ENCODE results near the gene TFF1. TPM values are rescaled to one million over a fixed set of nuclear protein-coding genes. Genes with fewer than 3 reads are reported as not detected.

TFF1 gene
- total RNA-seq, 4 donors from 2014 or later: not detected

DNA sequence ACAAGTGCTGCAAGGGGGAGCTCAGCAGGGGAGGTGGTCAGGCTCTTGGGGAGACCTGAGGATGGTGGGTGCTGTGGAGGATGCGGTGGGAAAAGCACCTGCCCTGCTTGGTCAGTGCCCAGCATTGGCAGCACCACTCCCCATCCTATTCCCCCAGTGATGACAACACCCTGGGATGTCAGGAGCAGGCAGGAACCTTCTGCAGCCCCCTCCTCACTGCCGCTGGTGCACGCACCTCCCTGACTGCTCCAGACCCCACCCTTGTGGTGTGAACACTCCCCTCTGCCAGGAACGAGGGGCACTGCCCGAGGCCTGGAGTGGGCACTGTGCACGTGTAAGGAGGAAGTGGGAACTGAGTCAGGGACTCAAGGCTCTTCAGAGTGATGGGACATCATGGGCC is 17.0 kb upstream of the TFF1 start:
- Histone ChIP-seq H3K27me3 (no peaks in the 10 kb centered on the region), H3K4me1 (peaks cover 5 to 20% of the 10 kb centered on the region in 2 donors), H3K27ac (no peak overlapping the region), H3K4me3 (replicated peaks in 1 of 3) (no peak overlapping the region), H3K9me3 (no peaks in the 10 kb centered on the region), H3K36me3 (no peaks in the 10 kb centered on the region)
- TF ChIP-seq, protein P1, sequence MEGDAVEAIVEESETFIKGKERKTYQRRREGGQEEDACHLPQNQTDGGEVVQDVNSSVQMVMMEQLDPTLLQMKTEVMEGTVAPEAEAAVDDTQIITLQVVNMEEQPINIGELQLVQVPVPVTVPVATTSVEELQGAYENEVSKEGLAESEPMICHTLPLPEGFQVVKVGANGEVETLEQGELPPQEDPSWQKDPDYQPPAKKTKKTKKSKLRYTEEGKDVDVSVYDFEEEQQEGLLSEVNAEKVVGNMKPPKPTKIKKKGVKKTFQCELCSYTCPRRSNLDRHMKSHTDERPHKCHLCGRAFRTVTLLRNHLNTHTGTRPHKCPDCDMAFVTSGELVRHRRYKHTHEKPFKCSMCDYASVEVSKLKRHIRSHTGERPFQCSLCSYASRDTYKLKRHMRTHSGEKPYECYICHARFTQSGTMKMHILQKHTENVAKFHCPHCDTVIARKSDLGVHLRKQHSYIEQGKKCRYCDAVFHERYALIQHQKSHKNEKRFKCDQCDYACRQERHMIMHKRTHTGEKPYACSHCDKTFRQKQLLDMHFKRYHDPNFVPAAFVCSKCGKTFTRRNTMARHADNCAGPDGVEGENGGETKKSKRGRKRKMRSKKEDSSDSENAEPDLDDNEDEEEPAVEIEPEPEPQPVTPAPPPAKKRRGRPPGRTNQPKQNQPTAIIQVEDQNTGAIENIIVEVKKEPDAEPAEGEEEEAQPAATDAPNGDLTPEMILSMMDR (IDR thresholded peaks at IDR 0.05): no peak
- no peak for TF ChIP-seq POLR2A (IDR thresholded peaks at IDR 0.05)
- intact Hi-C loops (cut with DNase I): loop anchor here (10.0 kb wide), 1 partner anchor 69 kb away; the partner anchor contains the start of gene TFF3
- 82 to 86% methylated on average over 5 to 6 of the region's 6 CpGs for WGBS, 2 donors
- no peak for DNase-seq

DNA sequence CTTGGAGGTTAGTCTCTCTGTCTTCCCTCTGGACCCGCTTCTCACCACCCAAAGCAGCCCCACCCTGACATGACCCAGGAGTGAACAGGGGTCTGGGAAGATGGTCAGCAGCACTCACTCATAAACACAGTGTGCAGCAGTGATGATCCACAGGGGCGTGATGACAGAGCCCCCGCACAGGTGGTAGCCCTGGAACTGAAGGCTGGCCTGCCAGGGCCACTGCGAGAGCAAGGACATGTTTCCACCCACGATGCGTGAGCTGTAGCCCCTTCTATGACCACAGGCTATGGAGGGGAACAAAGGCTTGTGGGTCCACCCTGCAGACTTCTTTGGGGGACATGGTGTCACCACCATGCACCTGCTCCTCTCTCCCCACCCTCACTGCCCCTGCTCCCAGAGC is 16.6 kb upstream of the TFF1 start:
- no peak for TF ChIP-seq POLR2A (IDR thresholded peaks at IDR 0.05)
- TF ChIP-seq, protein P1 (IDR thresholded peaks at IDR 0.05): no peak
- DNase-seq: no peak
- Histone ChIP-seq H3K36me3 (no peaks in the 10 kb centered on the region), H3K4me3 (replicated peaks in 1 of 3) (no peak overlapping the region), H3K9me3 (no peaks in the 10 kb centered on the region), H3K4me1 (peaks cover 5 to 20% of the 10 kb centered on the region in 2 donors), H3K27ac (no peak overlapping the region), H3K27me3 (no peaks in the 10 kb centered on the region)
- intact Hi-C loops (cut with DNase I): loop anchor here (10.0 kb wide), 1 partner anchor 68 kb away; the partner anchor contains the start of gene TFF3
- WGBS, 2 donors: 86 to 90% methylated on average over 1 to 2 of the region's 6 CpGs

DNA sequence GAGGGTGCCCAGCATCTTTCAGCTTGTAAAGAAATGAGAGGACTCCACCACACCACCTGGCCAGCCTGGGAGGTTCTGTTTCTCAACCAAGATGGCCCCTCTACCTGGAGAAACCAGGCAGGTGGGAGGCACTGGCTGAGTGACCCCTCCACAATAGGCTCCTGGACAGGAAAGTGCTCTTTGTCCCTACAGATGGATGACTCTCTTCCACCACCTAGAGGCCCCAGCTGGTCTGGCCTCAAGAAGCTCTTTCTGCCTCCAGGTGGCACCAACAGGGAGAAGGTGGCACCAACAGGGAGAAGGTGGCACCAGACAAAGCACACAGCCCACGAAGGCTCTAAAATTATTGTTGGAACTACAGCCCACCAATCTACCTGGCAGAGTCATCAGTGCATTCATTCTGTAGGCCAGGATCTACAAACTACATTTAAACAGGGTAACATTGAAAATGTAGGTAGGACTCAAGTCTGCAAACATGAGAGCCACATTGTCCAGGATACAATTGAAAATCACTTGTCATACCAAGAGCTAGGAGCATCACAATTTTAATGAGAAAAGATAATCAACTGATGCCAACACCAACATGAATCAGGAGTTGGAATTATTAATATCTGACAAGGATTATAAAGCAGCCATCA is 15.1 kb upstream of the TFF1 start:
- Histone ChIP-seq H3K4me1 (peaks cover 10 to 31% of the 10 kb centered on the region in 2 donors), H3K9me3 (no peaks in the 10 kb centered on the region), H3K4me3 (replicated peaks in 1 of 3) (no peak overlapping the region), H3K27me3 (no peaks in the 10 kb centered on the region), H3K36me3 (no peaks in the 10 kb centered on the region), H3K27ac (peak overlapping the region in 1 of 3 donors; percentile 24)
- DNase-seq: peak; percentile 72 to 82
- TF ChIP-seq, protein P1 (IDR thresholded peaks at IDR 0.05): peak in 4 of 6 experiments; percentile 81 to 100 (median 92)
- no peak for TF ChIP-seq POLR2A (IDR thresholded peaks at IDR 0.05)
- 47 to 60% methylated on average over 1 of the region's 1 CpG for WGBS, 2 donors
- intact Hi-C loops (cut with DNase I): loop anchor here (10.0 kb wide), 1 partner anchor 67 kb away; the partner anchor contains the start of gene TFF3

DNA sequence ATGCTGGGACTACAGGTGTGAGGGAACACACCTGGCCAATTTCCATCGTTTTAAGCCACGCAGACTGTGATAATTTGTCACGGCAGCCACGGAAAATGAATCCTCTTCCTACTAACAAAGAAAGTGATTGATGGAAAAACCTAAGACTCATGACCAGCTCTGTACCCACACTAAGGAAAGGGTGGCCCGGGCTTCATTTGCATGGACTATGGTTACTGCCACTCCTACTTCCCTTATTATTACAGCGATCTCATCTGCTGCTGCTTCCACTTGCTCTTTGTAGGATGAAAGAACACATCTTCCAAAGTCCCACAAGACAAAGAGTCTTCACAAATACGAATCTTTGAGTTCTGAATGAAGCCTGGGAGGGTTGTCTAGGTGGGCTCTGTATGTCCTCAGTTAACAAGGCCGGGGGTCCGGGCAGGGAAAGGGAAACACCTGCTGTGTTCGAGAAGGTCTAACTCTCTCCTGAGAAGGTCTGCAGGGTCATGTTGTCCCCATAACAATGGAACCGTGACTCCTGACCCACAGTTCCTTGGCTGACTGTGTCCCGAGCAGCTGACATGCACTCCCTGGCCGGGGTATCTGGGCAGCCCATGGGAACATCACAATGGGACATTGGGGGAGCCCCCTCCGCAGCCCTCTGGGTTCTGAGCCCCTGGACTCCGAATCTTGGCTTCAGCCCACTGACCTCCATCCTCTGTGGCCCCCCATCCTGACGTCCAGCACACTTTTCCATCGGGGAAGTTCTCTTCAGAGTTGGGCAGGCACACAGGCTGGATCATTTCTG is 13.3 kb upstream of the TFF1 start:
- H3K4me1 ChIP-seq: peaks cover 19 to 33% of the 10 kb centered on the region in 2 donors
- no peak overlapping the region for H3K27ac ChIP-seq
- no peaks in the 10 kb centered on the region for H3K9me3 ChIP-seq
- 82 to 90% methylated on average over 14 to 17 of the region's 17 CpGs for WGBS, 2 donors
- H3K36me3 ChIP-seq: no peaks in the 10 kb centered on the region
- H3K4me3 ChIP-seq (replicated peaks in 1 of 3): no peak overlapping the region
- no peak for DNase-seq
- no peaks in the 10 kb centered on the region for H3K27me3 ChIP-seq
- intact Hi-C loops (cut with DNase I): loop anchor here (10.0 kb wide), 1 partner anchor 65 kb away; the partner anchor contains the start of gene TFF3
- TF ChIP-seq POLR2A (IDR thresholded peaks at IDR 0.05): no peak
- TF ChIP-seq, protein P1 (IDR thresholded peaks at IDR 0.05): no peak

DNA sequence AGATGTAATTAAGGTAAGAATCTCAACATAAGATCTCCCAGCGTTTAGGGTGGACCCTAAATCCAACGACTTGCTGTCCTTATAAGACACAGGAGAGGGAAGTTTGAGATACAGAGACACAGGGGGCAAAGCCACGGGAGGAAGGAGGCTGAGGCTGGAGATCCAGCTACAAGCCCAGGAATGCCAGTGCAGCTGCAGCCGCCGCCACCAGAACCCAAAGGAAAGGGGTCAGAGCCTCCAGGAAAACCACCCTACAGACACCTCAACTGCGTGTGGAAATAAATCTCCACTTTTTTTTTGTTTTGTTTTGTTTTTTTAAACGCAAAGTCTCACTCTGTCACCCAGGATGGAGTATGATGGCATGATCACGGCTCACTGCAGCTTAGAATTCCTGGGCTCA is 12.1 kb upstream of the TFF1 start:
- H3K9me3 ChIP-seq: no peaks in the 10 kb centered on the region
- 84 to 87% methylated on average over 8 of the region's 8 CpGs for WGBS, 2 donors
- peaks cover 19 to 30% of the 10 kb centered on the region in 2 donors for H3K4me1 ChIP-seq
- no peaks in the 10 kb centered on the region for H3K27me3 ChIP-seq
- H3K27ac ChIP-seq: no peak overlapping the region
- H3K36me3 ChIP-seq: no peaks in the 10 kb centered on the region
- no peak overlapping the region for H3K4me3 ChIP-seq (replicated peaks in 1 of 3)
- no peak for TF ChIP-seq POLR2A (IDR thresholded peaks at IDR 0.05)
- TF ChIP-seq, protein P1 (IDR thresholded peaks at IDR 0.05): no peak
- no peak for DNase-seq
- intact Hi-C loops (cut with DNase I): no loop called here

Data from thyroid gland (tissue), 4 donors.